Measurements from ENCODE around the gene TMC7. TPM values are rescaled to one million over a fixed set of nuclear protein-coding genes. Genes with fewer than 3 reads are reported as not detected.
"Not testable (repeated sequence)": the region's sequence is repeated elsewhere in the genome, so short reads cannot be mapped to it uniquely, and the experiment has no call there.

The TMC7 gene
- total and polyA plus RNA-seq, 2 of the 8 experiments (the other 6 are each of a cell fraction or from before 2014, with no cell fraction given): 2.3 to 2.6 TPM

DNA sequence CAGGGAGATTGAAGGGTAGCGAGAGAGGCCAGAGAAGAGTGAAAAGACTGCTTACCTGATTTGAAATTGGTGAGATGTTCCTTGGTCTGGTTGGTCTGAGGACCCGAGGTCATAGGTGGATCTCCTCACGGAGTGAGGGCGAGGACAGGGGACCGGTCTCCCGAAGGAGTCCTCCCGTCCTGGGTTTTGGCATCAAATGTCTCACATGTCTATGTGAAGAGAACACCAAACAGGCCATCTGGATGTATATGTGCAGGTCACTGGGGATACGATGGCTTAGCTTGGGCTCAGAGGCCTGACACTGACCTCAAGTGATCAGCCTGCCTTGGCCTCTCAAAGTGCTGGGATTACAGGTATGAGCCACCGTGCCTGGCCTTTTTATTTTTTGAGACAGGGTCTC is 13.3 kb downstream of the TMC7 start:
- H3K18ac ChIP-seq (ENCODE audit: extremely low read depth, low read length); H3K27me3 ChIP-seq (replicated peaks in 1 of 4; ENCODE audit: control insufficient read depth in 3 of 4, extremely low read depth in 1 of 4, insufficient read depth in 3 of 4, low read length in 3 of 4); H3K14ac ChIP-seq (ENCODE audit: insufficient read length); H3K23ac ChIP-seq (ENCODE audit: insufficient read length); H3K56ac ChIP-seq (replicated peaks; ENCODE audit: insufficient read length, low read depth, low read length); H2BK12ac ChIP-seq (ENCODE audit: low read depth, low read length); H4K8ac ChIP-seq (ENCODE audit: extremely low read depth, insufficient read depth, low read length); H4K20me1 ChIP-seq (replicated peaks in 1 of 2; ENCODE audit: control insufficient read depth in 1 of 2, insufficient read depth in 2 of 2, low read length in 2 of 2); H4K5ac ChIP-seq (ENCODE audit: insufficient read length, low read depth, low read length); H3K4ac ChIP-seq (replicated peaks; ENCODE audit: insufficient read length, low read depth, low read length); H2AK5ac ChIP-seq (ENCODE audit: low read depth, low read length); H3K4me3 ChIP-seq (ENCODE audit: extremely low read depth in 1 of 4, insufficient read depth in 2 of 4, low read depth in 3 of 4, low read length in 4 of 4); H2BK120ac ChIP-seq (replicated peaks; ENCODE audit: low read depth, low read length); H2BK15ac ChIP-seq (ENCODE audit: low read length); H3K23me2 ChIP-seq (ENCODE audit: low read depth, low read length); H4K91ac ChIP-seq (replicated peaks; ENCODE audit: insufficient read length, low read length); H3K79me2 ChIP-seq (ENCODE audit: control insufficient read depth in 1 of 2, insufficient read depth in 2 of 2, low read length in 2 of 2); H3K4me1 ChIP-seq (replicated peaks in 1 of 4; ENCODE audit: control insufficient read depth in 3 of 4, insufficient read depth in 4 of 4, low read length in 3 of 4); H3K9ac ChIP-seq (replicated peaks in 1 of 4; ENCODE audit: extremely low read depth in 1 of 4, low read depth in 3 of 4, low read length in 3 of 4); H2BK5ac ChIP-seq (ENCODE audit: low read depth, low read length); H3K4me2 ChIP-seq (ENCODE audit: insufficient read depth in 1 of 2, low read depth in 2 of 2, low read length in 2 of 2); DNase-seq (ENCODE audit: low read depth in 1 of 2, low spot score in 2 of 2); H3K79me1 ChIP-seq (ENCODE audit: low read depth, low read length); CTCF ChIA-PET (ENCODE audit: partially characterized antibody); H3K27ac ChIP-seq (ENCODE audit: low read depth, low read length); H3K9me3 ChIP-seq (ENCODE audit: insufficient read depth in 2 of 2, low read depth in 1 of 2, low read length in 1 of 2); H2AFZ ChIP-seq (ENCODE audit: low read length); H2BK20ac ChIP-seq (ENCODE audit: low read length); H3K36me3 ChIP-seq (ENCODE audit: control insufficient read depth in 2 of 4, insufficient read depth in 4 of 4, low read length in 3 of 4); FAIRE-seq: not testable (repeated sequence)
- POLR2A ChIA-PET (ENCODE audit: partially characterized antibody): interaction anchor here (0.6 to 0.7 kb wide), 2 partner anchors 44 to 79 kb away, joined by 3 to 4 read pairs; no protein-coding TSS in a partner anchor
- 97% methylated on average over 9 of the region's 9 CpGs; no CpG with 5 or more reads in 1 of the 2 experiments for WGBS, 2 experiments (ENCODE audit: extremely low coverage in 1 of 2, insufficient coverage in 1 of 2, insufficient read length in 1 of 2, insufficient replicate concordance in 2 of 2, low coverage in 1 of 2, low lambda C conversion rate in 2 of 2, missing lambda C conversion rate in 1 of 2)

Measured in H1 (cell line).